HG03442 (cell line): ENCODE data around the gene ECE1.

Experiments
- ATAC-seq: cut with Tn5 transposase; IDR thresholded peaks from one replicate; pipeline ENCODE4 v1.9.1; 2021; ENCODE audit warnings: mild to moderate bottlenecking, moderate library complexity; ENCODE audit not compliant: unreplicated experiment

ECE1 gene

DNA sequence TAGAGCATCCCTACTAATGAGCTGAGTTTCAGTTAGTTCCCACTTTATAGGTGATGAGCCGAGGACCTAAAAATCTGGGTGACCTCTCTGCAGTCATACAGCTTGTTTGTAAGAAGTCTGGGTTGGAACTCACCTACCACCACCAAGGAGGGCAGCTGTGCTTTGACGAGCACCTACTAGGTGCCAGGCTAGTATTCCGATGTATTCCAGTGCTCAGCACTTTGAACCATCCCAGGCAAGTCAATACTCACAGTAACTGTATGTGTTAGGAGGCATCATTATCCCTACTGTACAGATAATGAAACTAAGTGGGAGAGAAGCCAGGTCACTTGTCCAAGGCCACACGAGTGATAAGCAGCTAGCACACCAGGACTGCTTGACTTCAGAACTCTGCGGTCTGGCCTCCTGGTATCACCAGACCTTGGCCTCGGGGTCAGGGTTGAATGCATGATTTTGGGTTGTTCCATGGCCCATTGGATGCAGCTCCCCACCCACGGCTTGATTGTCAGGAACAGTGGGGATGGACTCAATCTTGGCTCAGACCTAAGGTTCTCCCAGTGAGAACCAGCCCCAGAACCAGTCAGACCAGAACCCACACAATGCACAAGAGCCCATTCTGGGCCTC lies 20.7 kb downstream of the ECE1 start:
- no peak for ATAC-seq

DNA sequence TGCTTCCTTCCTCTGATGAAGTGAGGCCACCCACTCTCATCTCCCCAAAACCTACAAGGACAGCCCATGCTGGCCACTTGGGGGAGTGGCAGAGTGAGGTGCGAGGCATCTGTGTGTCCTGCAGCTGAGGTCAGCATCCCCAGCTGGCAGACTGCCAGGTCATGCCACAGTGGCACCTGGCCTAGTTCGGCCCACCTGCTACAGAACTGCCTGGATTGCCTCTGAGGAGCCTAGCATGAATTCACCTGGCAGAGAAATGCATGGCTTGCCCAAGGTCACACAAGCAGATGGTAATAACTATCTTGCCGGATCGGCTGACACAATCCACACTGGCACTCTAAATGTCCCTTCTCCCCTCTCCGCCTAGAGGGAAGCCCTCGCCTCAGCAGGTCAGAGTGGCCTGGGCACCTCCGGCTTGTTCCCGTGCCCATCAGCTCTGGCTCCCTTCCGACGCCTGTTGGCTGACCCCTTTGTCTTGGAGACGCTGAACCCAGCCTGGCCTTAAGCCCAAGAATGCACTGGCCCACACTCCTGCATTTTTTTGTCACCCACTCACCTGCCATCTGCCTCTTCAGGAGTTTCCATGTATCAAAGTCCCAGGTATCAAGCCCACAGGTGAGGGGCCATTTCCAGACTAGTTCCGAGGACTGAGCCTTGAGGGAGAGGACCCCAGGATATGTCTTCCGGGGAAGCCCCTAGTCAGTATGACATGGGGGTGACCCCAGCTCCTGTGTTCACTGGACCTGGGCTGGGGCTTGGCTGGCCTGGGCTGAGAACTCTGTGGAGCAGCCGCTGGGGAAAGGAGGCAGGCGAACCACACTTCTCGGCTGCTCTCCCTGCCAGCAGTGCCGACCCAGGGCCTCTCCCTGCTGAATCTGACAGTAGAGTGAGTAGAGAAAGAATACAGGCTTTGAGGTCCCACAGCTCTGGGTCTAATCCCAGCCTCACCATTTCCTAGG lies 21.7 kb downstream of the ECE1 start:
- no peak for ATAC-seq

DNA sequence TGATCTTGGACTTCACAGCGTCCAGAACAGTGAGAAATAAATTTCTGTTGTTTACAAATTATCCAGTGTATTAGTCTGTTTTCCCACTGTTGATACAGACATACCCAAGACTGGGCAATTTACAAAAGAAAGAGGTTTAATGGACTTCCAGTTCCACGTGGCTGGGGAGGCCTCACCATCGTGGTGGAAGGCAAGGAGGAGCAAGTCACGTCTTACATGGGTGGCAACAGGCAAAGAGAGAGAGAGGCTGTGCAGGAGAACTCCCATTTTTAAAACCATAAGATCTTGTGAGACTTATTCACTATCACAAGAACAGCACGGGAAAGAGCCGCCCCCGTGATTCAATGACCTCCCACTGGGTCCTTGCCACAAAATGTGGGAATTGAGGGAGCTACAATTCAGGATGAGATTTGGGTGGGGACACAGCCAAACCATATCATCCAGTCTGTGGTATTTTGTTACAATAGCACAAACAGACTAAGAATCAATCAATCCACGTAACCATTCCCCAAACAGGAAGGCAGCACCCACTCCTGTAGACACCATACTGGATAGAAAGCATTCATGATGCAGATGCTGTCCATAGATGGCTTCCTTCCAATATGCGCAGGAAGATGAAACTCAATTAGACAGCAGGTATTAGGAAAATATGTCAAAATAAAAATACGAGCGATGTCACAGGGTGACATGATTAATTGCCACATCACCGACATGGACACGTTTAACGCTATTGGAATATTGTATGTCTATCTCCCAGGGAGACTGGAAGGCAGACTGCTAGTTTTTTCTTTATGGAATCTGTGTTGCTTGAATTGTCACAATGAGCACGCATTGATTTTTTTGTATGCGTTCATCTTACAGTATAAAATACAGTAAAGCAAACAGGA lies 22.8 kb downstream of the ECE1 start:
- no peak for ATAC-seq

DNA sequence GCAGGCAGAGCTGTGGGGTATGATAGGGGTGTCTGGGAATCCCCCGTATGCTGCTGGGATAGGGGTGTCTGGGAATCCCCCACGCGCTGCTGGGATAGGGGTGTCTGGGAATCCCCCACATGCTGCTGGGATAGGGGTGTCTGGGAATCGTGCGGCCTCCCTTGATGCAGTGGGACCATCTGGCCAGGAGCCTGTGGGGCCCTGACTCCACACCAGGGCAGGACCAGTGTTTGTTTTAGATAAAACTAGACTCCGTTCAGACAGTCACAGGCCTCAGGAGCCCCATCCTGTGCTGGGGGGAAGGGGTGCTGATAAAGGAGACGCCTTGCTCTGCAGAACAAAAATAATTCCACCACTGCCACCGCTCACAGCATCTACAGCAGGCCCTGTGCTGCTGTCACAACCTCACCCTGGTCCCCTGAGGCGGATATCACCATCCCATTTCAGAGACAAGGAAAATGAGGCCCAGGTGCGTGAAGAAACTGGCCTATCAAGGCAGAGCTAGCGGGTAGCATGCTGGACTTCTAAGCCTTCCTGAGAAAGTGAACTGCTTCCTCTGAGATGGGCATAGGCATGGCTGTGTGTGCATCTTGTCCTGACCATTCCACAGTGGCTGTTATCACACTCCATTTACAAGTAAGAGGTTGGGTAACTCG lies 24.0 kb downstream of the ECE1 start:
- no peak for ATAC-seq

DNA sequence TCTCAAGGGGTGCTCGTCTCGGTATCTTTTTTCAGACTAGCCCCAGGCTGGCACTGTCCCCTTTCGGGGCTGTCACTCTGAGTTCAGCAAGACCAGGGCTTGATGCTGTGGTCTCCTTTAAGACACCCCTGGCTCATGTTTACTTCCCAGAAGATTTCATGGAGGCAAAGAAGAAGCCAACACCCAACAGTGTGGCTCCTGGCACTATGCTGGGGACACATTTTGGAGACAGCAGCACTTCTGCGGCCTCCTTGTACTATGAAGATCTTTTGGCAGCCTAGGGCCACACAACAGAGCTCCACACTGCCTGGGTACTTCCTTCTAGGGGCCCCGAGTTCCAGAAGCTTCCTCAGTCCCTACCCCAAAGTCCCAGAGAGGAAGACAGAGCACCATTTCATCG lies 24.6 kb downstream of the ECE1 start:
- ATAC-seq: no peak

DNA sequence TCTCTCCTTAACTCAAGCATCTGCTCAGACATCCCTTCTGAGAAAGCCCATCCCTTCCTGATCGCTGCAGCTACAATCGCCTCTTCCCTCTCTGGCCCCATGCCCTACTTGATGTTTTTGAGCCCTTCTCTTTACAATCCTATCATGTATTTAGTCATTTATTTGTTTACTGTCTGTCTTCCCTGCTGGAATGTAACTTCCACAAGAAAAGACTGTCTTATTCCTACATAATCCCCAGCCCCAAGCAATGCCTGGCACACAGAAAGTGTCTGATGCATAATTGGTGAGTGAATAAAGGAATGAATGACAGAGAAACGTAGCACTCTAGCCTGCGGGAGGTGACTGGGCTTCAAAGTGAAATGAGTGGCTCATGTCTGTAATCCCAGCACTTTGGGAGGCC lies 25.4 kb downstream of the ECE1 start:
- ATAC-seq: no peak

DNA sequence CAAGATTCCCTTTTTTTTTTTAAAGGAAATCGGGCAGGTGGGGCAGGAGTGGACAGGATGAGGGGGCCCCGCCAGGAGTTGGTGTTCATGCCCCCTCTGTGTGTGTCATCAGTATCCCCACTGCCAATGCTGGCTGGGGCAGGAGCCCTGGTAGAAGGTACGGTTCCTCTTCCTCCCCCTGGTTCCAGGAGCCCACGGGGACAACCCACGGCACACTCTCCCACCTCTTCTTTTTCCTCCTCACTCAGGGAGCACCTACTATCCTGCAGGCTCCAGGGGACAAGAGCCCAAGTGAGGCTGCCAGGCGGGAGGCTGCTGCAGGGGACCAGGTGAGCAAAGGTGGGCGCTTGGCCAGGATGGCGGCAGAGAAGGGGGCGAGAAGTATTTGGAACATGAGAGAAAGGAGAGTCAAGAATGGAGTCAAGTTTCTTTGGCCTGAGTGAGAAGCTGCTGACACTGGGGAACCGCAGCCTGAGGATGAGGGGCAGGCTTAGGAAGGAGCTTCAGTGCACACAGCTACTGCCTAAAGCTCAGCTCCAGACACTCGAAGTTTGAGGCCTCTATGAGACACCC lies 26.5 kb downstream of the ECE1 start:
- ATAC-seq: no peak

DNA sequence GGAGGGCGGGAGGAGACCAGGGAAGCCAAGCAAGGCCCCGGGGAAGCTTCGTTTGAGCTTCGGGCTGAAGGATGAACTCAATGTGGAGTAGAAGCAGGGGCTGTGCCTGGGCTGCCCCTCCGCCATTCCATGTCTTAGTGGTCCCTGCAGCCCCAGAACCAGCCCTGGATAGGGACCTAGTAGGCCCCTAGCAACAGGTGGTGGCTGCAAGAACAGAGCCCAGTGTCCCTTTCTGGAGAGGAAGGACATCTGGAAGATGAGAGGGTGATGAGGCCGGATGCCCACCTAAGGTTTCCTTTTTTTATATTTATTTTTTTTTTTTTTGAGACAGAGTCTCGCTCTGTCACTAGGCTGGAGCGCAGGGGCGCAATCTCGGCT lies 27.2 kb downstream of the ECE1 start:
- ATAC-seq: no peak

DNA sequence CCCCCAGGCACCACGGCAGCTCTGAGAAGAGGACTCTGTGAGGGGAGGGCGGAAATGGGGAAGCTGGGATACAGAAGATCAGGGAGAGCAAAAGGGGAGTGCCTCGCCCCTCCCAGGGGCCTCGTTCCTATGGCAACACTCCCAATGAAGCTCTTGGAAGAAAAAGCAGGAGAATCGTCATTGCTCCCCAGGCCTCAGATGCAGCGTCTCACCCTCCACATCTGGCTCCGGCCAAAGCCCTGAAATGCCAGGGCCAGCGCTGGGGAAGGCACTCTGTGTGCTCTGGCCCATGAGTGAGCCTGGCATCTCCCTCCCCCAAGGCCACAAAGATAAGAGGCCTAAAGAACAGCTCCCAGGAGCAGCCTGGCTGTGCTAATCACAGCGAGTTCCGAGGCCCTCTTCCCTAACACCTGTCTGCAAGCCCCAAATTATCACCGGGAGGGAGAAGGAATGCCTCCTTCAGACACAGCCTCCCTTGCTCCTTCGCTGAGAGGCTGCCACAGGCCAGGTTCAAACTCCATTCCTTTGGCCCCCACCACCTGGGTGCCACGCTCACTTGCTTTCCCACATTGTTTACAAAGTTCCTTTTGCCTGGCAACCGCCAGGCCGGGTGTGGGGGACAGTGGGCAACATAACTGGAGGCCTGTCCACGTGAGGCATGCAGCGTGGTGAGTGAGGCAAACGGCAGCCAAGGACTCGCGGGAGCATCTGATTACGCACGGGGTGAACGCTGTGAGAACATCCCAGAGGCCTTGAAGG lies 27.8 kb downstream of the ECE1 start:
- ATAC-seq: no peak

DNA sequence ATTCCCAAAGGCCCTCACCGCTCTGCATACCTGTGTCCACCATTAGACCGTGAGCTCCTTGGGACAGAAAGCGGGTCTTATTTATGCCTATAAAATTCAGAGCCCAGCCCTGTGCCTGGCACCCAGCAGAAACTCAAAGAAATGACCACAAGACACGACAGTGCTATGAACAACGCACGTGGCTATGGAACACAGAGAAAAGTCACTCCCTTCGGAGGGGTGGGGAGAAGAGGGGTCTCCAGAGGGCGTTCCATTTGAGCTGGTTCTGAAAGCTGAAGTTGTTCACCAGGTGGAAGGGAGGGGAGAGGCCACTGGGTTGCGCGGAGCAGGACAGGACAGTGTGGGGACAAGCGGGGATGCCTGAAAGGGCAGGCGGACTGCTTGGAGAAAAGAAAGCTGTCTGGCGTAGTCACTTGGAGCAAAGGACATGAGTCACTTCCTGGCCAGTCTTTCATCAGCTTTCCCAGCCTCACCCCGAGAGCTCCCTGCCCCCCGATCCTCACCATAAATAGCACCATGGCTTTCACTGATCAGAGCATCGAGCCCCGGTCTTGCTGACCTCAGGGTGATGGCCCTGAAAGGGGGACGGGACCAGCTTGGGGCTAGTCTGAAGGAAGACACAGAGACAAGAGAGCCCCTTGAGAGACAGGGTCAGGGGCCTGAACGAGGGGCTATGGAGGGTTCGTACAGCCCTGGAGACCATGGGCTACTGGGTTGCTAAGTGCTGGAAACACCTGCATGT lies 28.5 kb downstream of the ECE1 start:
- ATAC-seq: no peak

DNA sequence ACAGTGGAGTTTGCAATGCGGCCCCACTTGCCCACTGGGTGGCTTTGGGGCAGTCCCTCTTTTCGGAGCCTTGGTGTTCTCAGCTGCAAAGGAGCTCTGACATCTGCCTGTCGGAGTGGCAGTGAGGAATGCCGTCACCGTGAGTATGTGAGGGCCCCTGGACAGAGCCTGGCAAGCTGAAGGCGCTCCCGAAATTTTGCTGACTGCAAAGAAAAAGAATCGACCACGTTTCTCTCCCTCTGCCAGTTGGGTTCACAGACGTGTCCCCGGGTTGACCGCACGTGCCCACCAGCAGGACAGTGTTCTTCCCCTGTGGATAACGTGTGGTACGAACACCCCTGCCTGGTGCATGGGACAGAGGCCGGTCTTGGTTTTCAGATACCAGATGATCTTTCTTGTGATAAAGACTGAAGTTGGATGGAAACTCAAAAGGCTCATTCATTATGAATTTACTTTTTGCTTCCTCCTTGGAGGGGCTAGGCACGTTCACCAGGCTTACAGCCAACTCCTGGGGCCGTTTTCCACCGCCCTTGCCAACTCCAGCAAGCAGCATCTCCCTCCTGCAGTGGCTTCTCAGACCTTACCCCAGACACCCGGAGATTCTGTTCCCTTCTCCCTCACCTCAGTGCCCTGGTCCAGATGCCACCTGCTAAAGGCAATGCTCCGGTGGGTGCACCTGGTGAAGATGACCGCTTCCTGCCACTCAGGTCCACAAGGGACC lies 29.7 kb downstream of the ECE1 start:
- no peak for ATAC-seq

DNA sequence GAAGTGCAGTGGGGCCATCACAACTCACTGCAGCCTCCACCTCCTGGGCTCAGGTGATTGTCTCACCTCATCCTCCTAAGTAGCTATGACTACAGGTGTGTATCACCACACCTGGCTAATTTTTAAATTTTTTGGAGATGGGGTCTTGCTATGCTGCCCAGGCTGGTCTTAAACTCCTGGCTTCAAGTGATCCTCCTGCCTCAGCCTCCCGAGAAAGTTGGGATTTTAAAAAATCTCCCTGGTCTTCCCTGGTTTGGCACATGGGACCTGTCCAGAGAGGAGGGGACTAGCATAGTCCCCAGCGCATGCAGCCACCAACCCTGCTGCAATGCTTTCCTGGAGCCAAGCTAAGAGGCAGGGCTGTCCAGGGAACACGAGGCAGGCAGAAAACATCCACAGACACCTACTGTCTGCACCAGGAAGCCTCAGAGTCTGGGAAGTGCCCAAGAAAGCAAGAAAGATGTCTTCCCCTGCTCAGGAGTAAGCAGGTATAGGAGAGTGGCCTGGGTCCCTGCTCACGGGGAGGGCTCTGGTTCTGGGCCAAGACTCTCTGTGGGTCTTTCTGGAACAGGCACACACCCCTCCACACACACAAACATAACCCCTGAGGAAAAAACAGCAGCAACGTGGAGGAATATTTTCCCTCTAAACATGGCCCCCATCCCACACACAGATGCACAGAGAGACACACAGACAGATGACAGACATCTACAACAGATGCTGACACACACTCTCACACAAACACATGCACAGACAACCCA lies 30.8 kb downstream of the ECE1 start:
- no peak for ATAC-seq

DNA sequence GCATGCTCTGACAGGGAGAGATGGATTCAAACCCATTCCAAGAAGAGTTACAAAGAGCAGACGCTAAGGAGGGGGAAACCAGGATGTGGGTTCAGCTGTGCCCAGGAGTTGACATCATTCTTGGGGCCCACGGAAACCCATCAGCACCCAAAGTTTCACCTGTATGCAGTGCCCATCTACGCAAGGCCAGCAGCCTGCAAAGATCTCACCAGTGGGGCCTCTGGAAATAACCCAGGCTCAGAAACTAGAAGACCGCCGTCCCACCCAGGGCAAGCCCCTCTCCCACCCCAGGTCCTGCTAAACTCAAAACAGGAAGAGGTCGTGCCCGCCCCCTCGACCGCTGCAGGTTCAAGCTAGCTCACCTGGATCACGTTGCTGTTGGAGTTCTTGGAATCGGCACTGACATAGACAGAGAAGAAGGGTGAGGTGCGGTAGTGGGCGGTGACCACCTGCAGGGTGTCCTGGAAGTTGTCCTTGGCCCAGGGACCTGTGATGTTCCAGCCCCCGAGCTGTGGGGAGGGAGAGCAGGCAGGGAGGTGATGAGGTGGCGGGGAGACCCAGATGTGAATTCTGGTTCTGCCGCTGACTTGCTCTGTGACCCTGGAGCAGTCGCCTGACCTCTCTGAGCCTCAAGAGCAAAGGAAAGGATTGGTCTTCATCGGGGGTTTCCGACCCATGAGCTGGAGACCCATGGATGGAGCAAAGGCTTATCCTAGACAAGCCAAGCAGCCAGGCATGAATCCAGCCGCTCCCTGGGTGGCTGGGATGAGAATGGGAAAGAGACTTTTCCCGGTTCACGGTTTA lies 31.7 kb downstream of the ECE1 start:
- ATAC-seq: no peak

DNA sequence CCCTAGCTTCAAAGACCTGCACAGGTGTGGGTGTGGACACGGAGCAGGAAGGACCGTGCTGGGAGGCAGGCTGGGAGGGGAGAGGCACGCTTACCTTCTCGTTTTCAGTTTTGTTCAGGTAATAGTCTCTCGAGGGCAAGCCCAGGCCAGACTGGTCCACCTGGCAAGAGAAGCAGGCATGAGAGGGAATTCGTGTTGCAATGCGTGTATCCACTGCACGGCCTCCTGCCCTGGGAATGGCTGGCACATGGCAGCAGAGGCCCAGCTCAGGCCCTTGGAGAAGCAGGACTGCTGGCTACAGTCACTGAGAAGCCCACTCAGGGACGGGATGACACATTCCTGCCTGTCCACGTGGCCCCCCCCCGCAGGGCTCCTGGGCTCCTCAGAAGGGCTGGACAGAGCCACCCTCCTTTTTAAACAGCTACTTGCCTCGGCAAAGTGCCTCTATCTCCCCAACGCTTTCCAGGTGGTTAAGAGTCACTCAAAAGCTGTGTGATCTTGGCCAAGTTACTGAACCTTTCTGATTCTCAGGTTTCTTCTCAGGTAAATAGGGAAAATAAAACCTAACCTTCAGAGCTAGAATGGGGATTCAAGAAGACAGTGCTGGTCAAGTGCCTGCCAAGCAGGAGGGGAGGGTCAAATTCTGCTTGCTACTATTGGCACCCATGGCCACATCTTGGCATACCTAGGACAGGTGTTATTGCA lies 32.7 kb downstream of the ECE1 start:
- ATAC-seq: no peak

DNA sequence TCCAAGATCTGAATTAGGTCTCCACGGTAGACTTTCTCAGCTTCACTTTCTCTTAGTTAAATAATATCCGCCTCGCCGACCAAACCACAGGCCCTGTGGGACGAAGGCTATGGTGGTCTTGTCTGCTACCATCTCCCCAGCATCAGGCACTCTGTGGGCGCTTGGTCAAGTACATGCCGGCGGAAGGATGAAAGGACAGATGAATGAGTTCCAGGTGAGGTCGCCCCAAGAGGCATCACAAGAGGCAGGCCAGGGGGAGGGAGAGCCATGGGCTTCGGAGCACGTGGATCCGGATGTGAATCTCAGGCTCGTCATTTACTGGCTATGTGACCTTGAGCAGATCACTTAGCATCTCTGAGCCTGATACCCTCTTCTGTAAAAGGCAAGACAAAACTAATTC lies 33.5 kb downstream of the ECE1 start:
- ATAC-seq: no peak

DNA sequence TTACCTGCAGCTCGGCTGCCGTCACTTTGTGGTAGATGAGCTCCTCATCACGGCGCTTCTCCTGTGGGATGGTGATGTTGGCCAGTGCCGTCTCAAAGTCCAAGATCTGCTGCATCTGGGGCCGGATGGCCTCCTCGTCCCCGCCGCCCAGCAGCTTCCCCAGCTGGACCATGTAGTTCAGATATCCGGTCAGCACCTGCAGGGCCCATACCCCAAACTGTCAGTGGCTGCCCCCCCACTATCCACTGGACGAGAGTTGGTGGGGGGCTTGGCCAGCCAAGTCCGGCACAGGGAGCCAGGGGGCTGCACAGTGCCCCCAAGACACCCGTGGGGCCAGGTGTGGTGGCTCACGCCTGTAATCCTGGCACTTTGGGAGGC lies 34.3 kb downstream of the ECE1 start:
- ATAC-seq: no peak
